GM12872 (cell line): Measurements from ENCODE around the gene TTC1.

ENCODE experiments used
- CTCF ChIP-seq: IDR thresholded peaks from 3 replicates; pipeline ENCODE4 v1.5.1; 2011; ENCODE audit warnings: low read depth, mild to moderate bottlenecking, low read length, moderate library complexity; ENCODE audit not compliant: insufficient read depth

TTC1 gene

DNA sequence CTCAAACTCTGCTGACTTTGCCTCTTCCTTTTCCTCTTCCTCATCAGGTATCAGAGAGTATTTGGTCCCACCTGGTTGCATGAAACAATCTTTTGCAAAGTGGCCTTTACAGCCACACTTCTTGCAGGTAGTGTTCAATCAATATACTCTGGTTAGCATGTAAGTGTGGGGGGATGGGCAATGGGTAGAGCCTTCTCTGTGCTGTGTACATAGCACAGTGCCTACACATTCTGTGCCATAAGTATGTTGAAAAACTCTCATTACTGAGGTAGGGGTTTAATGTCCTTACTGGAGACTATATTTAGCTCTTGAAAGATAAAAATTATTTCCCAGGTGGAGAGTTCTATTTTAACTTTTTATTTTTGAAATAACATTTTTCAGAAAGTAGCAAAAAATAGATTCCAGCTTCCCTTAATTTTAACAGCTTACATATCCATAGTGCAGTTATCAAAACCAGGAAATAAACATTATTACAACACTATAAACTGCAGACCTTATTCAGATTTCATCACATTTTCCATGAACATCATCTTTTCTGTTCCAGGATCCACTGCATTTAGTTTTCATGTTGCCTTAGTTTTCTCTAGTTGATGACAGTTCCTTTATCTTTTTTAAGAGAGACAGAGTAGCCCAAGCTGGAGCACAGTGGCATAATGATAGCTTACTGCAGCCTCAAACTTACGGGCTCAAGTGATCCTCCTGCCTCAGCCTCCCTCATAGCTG, 15.1 kb downstream of the TTC1 start:
- no peak for TF ChIP-seq CTCF

DNA sequence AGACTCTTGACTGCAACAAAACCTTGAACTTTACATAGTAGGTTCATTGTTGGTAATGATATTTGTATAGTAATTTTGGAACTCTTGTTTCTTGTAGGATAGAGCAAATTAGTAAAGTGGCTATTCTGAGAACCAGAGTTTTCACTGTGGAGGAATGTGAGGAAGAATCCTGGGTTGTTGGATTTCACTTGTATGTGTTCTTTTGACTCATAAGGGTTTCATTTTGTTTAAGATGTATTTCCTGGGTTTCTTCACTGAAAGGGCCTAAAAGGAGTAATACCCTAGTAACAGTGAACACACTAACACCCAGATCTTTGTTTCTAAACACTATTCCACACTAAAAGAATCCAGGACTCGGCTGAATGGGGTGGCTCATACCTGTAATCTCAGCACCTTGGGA, 20.1 kb downstream of the TTC1 start:
- no peak for TF ChIP-seq CTCF

DNA sequence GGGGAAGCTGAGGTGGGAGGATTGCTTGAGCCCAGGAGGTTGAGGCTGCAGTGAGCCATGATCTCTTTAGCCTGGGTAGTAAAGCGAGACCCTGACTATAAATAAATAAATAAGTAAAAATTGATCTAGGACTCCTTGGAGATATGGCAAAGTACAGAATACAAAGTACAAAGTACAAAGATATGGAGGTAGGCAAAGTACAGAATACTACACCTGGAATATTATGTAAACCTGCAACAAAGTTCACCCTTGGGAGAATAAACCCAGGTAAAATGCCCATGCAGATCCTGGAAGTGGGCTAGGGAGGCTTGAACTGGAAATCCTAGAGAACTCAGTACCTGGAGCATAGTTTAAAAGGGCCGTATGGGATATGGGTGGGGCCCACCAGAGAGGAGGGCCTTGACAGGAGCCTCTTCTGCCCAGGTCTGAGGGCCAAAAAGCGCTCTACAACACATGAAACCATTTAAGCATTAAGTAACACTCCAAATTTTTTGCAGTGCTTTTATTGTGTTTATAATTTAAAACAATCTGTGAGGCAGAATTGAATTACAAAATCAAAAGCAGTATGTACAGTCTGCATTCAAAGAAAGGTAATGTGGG, 20.7 kb downstream of the TTC1 start:
- no peak for TF ChIP-seq CTCF

DNA sequence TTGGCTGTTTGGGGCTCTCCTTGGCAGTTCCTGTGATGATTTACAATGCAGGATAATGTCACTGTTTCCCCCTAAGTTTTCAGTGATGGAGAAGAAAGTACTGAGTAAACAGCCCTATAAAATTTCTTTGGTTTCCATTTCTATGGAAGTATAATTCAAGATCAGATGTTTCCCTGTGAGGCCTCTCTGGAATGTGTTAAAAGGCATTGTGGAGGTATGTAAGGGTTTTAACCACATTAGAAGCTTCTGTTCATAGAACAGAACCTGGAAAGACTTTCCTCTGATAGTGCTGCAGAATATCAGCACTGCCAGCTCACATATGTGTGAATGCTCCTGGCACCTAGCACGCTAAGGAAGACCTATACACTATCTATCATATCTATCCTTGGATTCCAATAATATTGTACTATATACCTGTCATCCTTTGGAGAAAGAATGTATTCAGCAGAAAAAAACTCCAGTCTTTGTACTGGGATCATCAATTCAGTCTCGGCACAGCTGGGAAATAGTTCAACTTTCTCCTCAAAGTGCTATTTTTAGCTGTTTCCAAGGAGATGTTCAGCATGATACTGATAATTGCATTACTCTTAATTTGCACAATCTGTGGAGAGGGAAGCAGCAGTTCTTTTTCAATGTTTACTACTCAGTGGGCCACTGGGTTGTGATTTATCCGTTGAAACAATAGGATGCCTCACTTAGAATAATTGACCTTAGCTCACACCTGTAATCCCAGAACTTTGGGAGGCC, 21.9 kb downstream of the TTC1 start:
- no peak for TF ChIP-seq CTCF

- no peak for TF ChIP-seq CTCF
Observed at GRCh38 chr5:160033546-160034252, 24.8 kb downstream of the TTC1 start.

- no peak for TF ChIP-seq CTCF
Observed at GRCh38 chr5:160036243-160036642, 27.3 kb downstream of the TTC1 start.

DNA sequence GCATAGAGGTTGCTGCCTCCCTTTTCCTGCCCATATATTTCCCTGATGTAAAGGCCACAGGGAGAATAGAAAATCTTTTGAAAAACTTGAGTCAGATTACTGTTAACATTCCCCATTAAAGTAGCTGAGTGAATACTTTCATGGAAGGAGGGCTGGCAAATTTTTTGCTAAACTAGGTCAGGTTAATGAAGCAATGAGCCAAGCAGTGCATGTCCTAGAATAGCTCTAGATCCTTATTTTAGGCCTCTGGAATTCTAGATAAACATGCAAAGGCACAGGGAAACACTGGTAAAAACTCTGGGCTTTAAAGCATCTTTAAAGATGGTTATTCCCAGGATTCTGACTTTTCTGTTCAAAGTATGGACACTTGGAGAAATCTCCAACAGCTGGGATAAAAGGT, 27.9 kb downstream of the TTC1 start:
- no peak for TF ChIP-seq CTCF
